Sigmoid colon (tissue), 3 donors: ENCODE measurements around the gene ADRA2B.

Source experiments
- CTCF ChIP-seq, 4 experiments: fragments of 450-650 bp in 3 of 4; fragments of 200-600 bp in 1 of 4; IDR thresholded peaks; one replicate each; pipeline ENCODE4 v1.5.1; 2016 to 2019; ENCODE audit warnings: antibody characterized with exemption in 4 of 4, mild to moderate bottlenecking in 3 of 4, moderate library complexity in 2 of 4
- POLR2A ChIP-seq, 2 donors: fragments of 450-650 bp; IDR thresholded peaks; one replicate each; pipeline ENCODE4 v1.6.1; 2016; ENCODE audit warnings: antibody characterized with exemption in 2 of 2, mild to moderate bottlenecking in 2 of 2, moderate library complexity in 2 of 2

GRCh38 chr2:96083989-96084857 is 32.1 kb downstream of the ADRA2B start:
- TF ChIP-seq POLR2A (IDR thresholded peaks at IDR 0.05) = no peak
- no peak for TF ChIP-seq CTCF (IDR thresholded peaks at IDR 0.05)
